Measurements from ENCODE around the gene TMEM18. TPM values are rescaled to one million over a fixed set of nuclear protein-coding genes. Genes with fewer than 3 reads are reported as not detected.
"Not testable (repeated sequence)": the region's sequence is repeated elsewhere in the genome, so short reads cannot be mapped to it uniquely, and the experiment has no call there.

Gene TMEM18
- 8.8 TPM for total RNA-seq
- long read RNA-seq, transcript TMEM18-201 (5 exons, 2,762 nt), result major isoform, 12 of 15 reads
- long read RNA-seq, partial matches to known transcripts, result 0 of 15 reads
- long read RNA-seq, other reads (novel, unspliced or antisense), result 1 of 15 reads

GRCh38 chr2:677056-677958, at the start of gene TMEM18:
TMEM18 (minus strand) TSS chr2:677406; CDS start chr2:677345, 61 bp downstream.
- no peak for DNase-seq (ENCODE audit: low spot score)
- intact Hi-C loops (cut with DNase I), result no loop called here

- DNase-seq (ENCODE audit: low spot score), result no peak
- intact Hi-C loops (cut with DNase I), result no loop called here
These were observed 49.0 kb upstream of the TMEM18 start for GRCh38 chr2:726169-726568.

GRCh38 chr2:725468-725867, 48.3 kb upstream of the TMEM18 start:
- DNase-seq (ENCODE audit: low spot score), result no peak
- intact Hi-C loops (cut with DNase I), result no loop called here

GRCh38 chr2:723761-724160, 46.6 kb upstream of the TMEM18 start:
- no peak for DNase-seq (ENCODE audit: low spot score)
- intact Hi-C loops (cut with DNase I), result no loop called here

- no peak for DNase-seq (ENCODE audit: low spot score)
- intact Hi-C loops (cut with DNase I), result no loop called here
These were observed 43.6 kb upstream of the TMEM18 start for GRCh38 chr2:720842-721241.

GRCh38 chr2:719734-720133, 42.5 kb upstream of the TMEM18 start:
- intact Hi-C loops (cut with DNase I), result no loop called here
- DNase-seq (ENCODE audit: low spot score), result no peak

GRCh38 chr2:719191-719590, 42.0 kb upstream of the TMEM18 start:
- intact Hi-C loops (cut with DNase I), result no loop called here
- DNase-seq (ENCODE audit: low spot score), result no peak

GRCh38 chr2:717661-718060, 40.5 kb upstream of the TMEM18 start:
- intact Hi-C loops (cut with DNase I), result no loop called here

GRCh38 chr2:715854-716560, 38.8 kb upstream of the TMEM18 start:
- intact Hi-C loops (cut with DNase I), result loop anchor here (2.0 kb wide), 1 partner anchor 831 kb away; no protein-coding TSS in a partner anchor
- no peak for DNase-seq (ENCODE audit: low spot score)

More at GRCh38 chr2:717661-718060, 40.5 kb upstream of the TMEM18 start:
- DNase-seq (ENCODE audit: low spot score), result no peak

- DNase-seq (ENCODE audit: low spot score), result no peak
- intact Hi-C loops (cut with DNase I), result loop anchor here (2.0 kb wide), 1 partner anchor 832 kb away; no protein-coding TSS in a partner anchor
These were observed 37.8 kb upstream of the TMEM18 start for GRCh38 chr2:715038-715437.

GRCh38 chr2:714005-714741, 37.0 kb upstream of the TMEM18 start:
- intact Hi-C loops (cut with DNase I), result loop anchor here (2.0 kb wide), 1 partner anchor 833 kb away; no protein-coding TSS in a partner anchor
- DNase-seq (ENCODE audit: low spot score), result no peak

- intact Hi-C loops (cut with DNase I), result no loop called here
- no peak for DNase-seq (ENCODE audit: low spot score)
These were observed 33.9 kb upstream of the TMEM18 start for GRCh38 chr2:710867-711665.

GRCh38 chr2:709138-709765, 32.0 kb upstream of the TMEM18 start:
- intact Hi-C loops (cut with DNase I), result no loop called here
- DNase-seq (ENCODE audit: low spot score), result no peak

- intact Hi-C loops (cut with DNase I), result no loop called here
- no peak for DNase-seq (ENCODE audit: low spot score)
These were observed 31.5 kb upstream of the TMEM18 start for GRCh38 chr2:708667-709066.

GRCh38 chr2:705971-706511, 28.8 kb upstream of the TMEM18 start:
- intact Hi-C loops (cut with DNase I), result no loop called here
- no peak for DNase-seq (ENCODE audit: low spot score)

GRCh38 chr2:702765-703164, 25.6 kb upstream of the TMEM18 start:
- DNase-seq (ENCODE audit: low spot score); intact Hi-C loops (cut with DNase I): not testable (repeated sequence)

GRCh38 chr2:696999-697627, 19.9 kb upstream of the TMEM18 start:
- DNase-seq (ENCODE audit: low spot score), result no peak
- intact Hi-C loops (cut with DNase I), result no loop called here

GRCh38 chr2:696463-696862, 19.3 kb upstream of the TMEM18 start:
- intact Hi-C loops (cut with DNase I), result no loop called here
- DNase-seq (ENCODE audit: low spot score), result no peak

All from cardiac septum (tissue), 1 donor.